ENCODE measurements around the gene MAFG. TPM values are rescaled to one million over a fixed set of nuclear protein-coding genes. Genes with fewer than 3 reads are reported as not detected.

Gene MAFG
- total RNA-seq, 1 donor from 2014 or later: 24.1 TPM

- Mint-ChIP-seq H3K9me3 (no peaks in the 10 kb centered on the region), H3K27ac (no peak overlapping the region), H3K36me3 (peaks cover 12% of the 10 kb centered on the region), H3K4me1 (no peaks in the 10 kb centered on the region), H3K27me3 (ENCODE audit: low read depth) (peaks cover 17% of the 10 kb centered on the region), H3K4me3 (no peak overlapping the region)
- TF ChIP-seq CTCF (IDR thresholded peaks at IDR 0.05; ENCODE audit: unreplicated experiment): no peak
- peak in 1 of 2 experiments; percentile 16 for DNase-seq (ENCODE audit: low spot score in 2 of 2, unreplicated experiment in 2 of 2)
Observed at GRCh38 chr17:81899514-81900166, 27.9 kb downstream of the MAFG start.

GRCh38 chr17:81898885-81899284 lies 28.6 kb downstream of the MAFG start:
- Mint-ChIP-seq H3K4me1 (no peaks in the 10 kb centered on the region), H3K27ac (no peak overlapping the region), H3K4me3 (no peak overlapping the region), H3K36me3 (peaks cover 12% of the 10 kb centered on the region), H3K27me3 (ENCODE audit: low read depth) (peaks cover 17% of the 10 kb centered on the region), H3K9me3 (no peaks in the 10 kb centered on the region)
- no peak for DNase-seq (ENCODE audit: low spot score in 2 of 2, unreplicated experiment in 2 of 2)
- TF ChIP-seq CTCF (IDR thresholded peaks at IDR 0.05; ENCODE audit: unreplicated experiment): no peak

GRCh38 chr17:81898029-81898866 lies 29.3 kb downstream of the MAFG start:
- no peak for TF ChIP-seq CTCF (IDR thresholded peaks at IDR 0.05; ENCODE audit: unreplicated experiment)
- no peak overlapping the region for H3K4me3 Mint-ChIP-seq
- no peak for DNase-seq (ENCODE audit: low spot score in 2 of 2, unreplicated experiment in 2 of 2)
- H3K27ac Mint-ChIP-seq: no peak overlapping the region
- peaks cover 12% of the 10 kb centered on the region for H3K36me3 Mint-ChIP-seq
- H3K4me1 Mint-ChIP-seq: no peaks in the 10 kb centered on the region
- H3K27me3 Mint-ChIP-seq (ENCODE audit: low read depth): peaks cover 13% of the 10 kb centered on the region
- H3K9me3 Mint-ChIP-seq: no peaks in the 10 kb centered on the region

- Mint-ChIP-seq H3K27me3 (ENCODE audit: low read depth) (no peaks in the 10 kb centered on the region), H3K27ac (no peak overlapping the region), H3K4me3 (no peak overlapping the region), H3K4me1 (peaks cover 6% of the 10 kb centered on the region), H3K36me3 (peaks cover 12% of the 10 kb centered on the region), H3K9me3 (no peaks in the 10 kb centered on the region)
- no peak for TF ChIP-seq CTCF (IDR thresholded peaks at IDR 0.05; ENCODE audit: unreplicated experiment)
- DNase-seq (ENCODE audit: low spot score in 2 of 2, unreplicated experiment in 2 of 2): no peak
Observed at GRCh38 chr17:81895400-81895799, 32.1 kb downstream of the MAFG start.

- Mint-ChIP-seq H3K9me3 (no peaks in the 10 kb centered on the region), H3K36me3 (peaks cover 16% of the 10 kb centered on the region), H3K27ac (peak overlapping the region; percentile 99), H3K4me1 (peaks cover 11% of the 10 kb centered on the region), H3K27me3 (ENCODE audit: low read depth) (no peaks in the 10 kb centered on the region), H3K4me3 (peak overlapping the region; percentile 94)
- TF ChIP-seq CTCF (IDR thresholded peaks at IDR 0.05; ENCODE audit: unreplicated experiment): no peak
- no peak for DNase-seq (ENCODE audit: low spot score in 2 of 2, unreplicated experiment in 2 of 2)
Observed at GRCh38 chr17:81891303-81891552, 36.3 kb downstream of the MAFG start.

All from mesothelial cell of epicardium (in vitro differentiated cells).